Measurements from ENCODE around the gene PRM3. TPM values are rescaled to one million over a fixed set of nuclear protein-coding genes. Genes with fewer than 3 reads are reported as not detected.

Gene PRM3
- total RNA-seq, 3 donors from 2014 or later = not detected

GRCh38 chr16:11233727-11234376, 39.6 kb downstream of the PRM3 start:
- peak overlapping the region in 1 of 2 donors; percentile 67 for H3K27ac ChIP-seq
- H3K4me3 ChIP-seq = no peak overlapping the region
- H3K9me3 ChIP-seq = no peaks in the 10 kb centered on the region
- no peaks in the 10 kb centered on the region for H3K27me3 ChIP-seq
- no peak for DNase-seq (ENCODE audit: low spot score in 2 of 2)
- H3K36me3 ChIP-seq = no peaks in the 10 kb centered on the region
- TF ChIP-seq POLR2AphosphoS5 (IDR thresholded peaks at IDR 0.05) (no peak), POLR2A (IDR thresholded peaks at IDR 0.05) (no peak)
- intact Hi-C loops (cut with DNase I; ENCODE audit: low total_unique reads) = no loop called here
- no peaks in the 10 kb centered on the region for H3K4me1 ChIP-seq

- H3K36me3 ChIP-seq = no peaks in the 10 kb centered on the region
- H3K27me3 ChIP-seq = no peaks in the 10 kb centered on the region
- no peaks in the 10 kb centered on the region for H3K9me3 ChIP-seq
- H3K4me3 ChIP-seq = peak overlapping the region in 1 of 3 donors; percentile 4
- H3K27ac ChIP-seq = peak overlapping the region; percentile 52 to 67
- DNase-seq (ENCODE audit: low spot score in 2 of 2) = peak in 1 of 2 donors; percentile 48
- intact Hi-C loops (cut with DNase I; ENCODE audit: low total_unique reads) = no loop called here
- TF ChIP-seq POLR2AphosphoS5 (IDR thresholded peaks at IDR 0.05) (peak in 1 of 3 donors; percentile 23), CTCF (IDR thresholded peaks at IDR 0.05) (no peak), POLR2A (IDR thresholded peaks at IDR 0.05) (no peak)
- no peaks in the 10 kb centered on the region for H3K4me1 ChIP-seq
These were observed 40.3 kb downstream of the PRM3 start for GRCh38 chr16:11232852-11233726.

GRCh38 chr16:11232302-11232851, 41.1 kb downstream of the PRM3 start:
- no peaks in the 10 kb centered on the region for H3K36me3 ChIP-seq
- peak overlapping the region; percentile 52 to 67 for H3K27ac ChIP-seq
- no peaks in the 10 kb centered on the region for H3K27me3 ChIP-seq
- intact Hi-C loops (cut with DNase I; ENCODE audit: low total_unique reads) = no loop called here
- H3K9me3 ChIP-seq = no peaks in the 10 kb centered on the region
- H3K4me3 ChIP-seq = no peak overlapping the region
- no peak for TF ChIP-seq POLR2A (IDR thresholded peaks at IDR 0.05)
- TF ChIP-seq POLR2AphosphoS5 (IDR thresholded peaks at IDR 0.05) = no peak
- no peak for TF ChIP-seq CTCF (IDR thresholded peaks at IDR 0.05)
- H3K4me1 ChIP-seq = no peaks in the 10 kb centered on the region
- DNase-seq (ENCODE audit: low spot score in 2 of 2) = no peak

- intact Hi-C loops (cut with DNase I; ENCODE audit: low total_unique reads) = no loop called here
- no peaks in the 10 kb centered on the region for H3K36me3 ChIP-seq
- no peak overlapping the region for H3K27ac ChIP-seq
- H3K4me3 ChIP-seq = no peak overlapping the region
- H3K9me3 ChIP-seq = no peaks in the 10 kb centered on the region
- TF ChIP-seq POLR2A (IDR thresholded peaks at IDR 0.05) (no peak), CTCF (IDR thresholded peaks at IDR 0.05) (no peak), POLR2AphosphoS5 (IDR thresholded peaks at IDR 0.05) (no peak)
- no peaks in the 10 kb centered on the region for H3K4me1 ChIP-seq
- no peaks in the 10 kb centered on the region for H3K27me3 ChIP-seq
- no peak for DNase-seq (ENCODE audit: low spot score in 2 of 2)
These were observed 42.0 kb downstream of the PRM3 start for GRCh38 chr16:11231367-11231970.

GRCh38 chr16:11229906-11230305, 43.5 kb downstream of the PRM3 start:
- H3K27me3 ChIP-seq = no peaks in the 10 kb centered on the region
- TF ChIP-seq POLR2AphosphoS5 (IDR thresholded peaks at IDR 0.05) = peak in 2 of 3 donors; percentile 36 to 71
- TF ChIP-seq POLR2A (IDR thresholded peaks at IDR 0.05) = no peak
- TF ChIP-seq CTCF (IDR thresholded peaks at IDR 0.05) = no peak
- intact Hi-C loops (cut with DNase I; ENCODE audit: low total_unique reads) = no loop called here
- no peaks in the 10 kb centered on the region for H3K9me3 ChIP-seq
- peak overlapping the region; percentile 61 to 67 for H3K27ac ChIP-seq
- no peaks in the 10 kb centered on the region for H3K36me3 ChIP-seq
- H3K4me1 ChIP-seq = no peaks in the 10 kb centered on the region
- peak; percentile 91 for DNase-seq (ENCODE audit: low spot score in 2 of 2)
- H3K4me3 ChIP-seq = no peak overlapping the region

All from breast epithelium (tissue), 4 donors.